Stimulated activated CD8-positive, alpha-beta memory T cell treated with anti-CD3 and anti-CD28 coated beads, Interleukin-2, amount 100 ng/mL, for 48 hours (primary cell): ENCODE data around the gene LACTBL1.

Source experiments
- DNase-seq, 2 donors: peaks; one replicate each; pipeline ENCODE4 v3.0.0-alpha.2; 2020; ENCODE audit warnings: low read depth in 2 of 2

Gene LACTBL1

GRCh38 chr1:22913421-22914141, 59.1 kb downstream of the LACTBL1 start:
- DNase-seq, result no peak

DNA sequence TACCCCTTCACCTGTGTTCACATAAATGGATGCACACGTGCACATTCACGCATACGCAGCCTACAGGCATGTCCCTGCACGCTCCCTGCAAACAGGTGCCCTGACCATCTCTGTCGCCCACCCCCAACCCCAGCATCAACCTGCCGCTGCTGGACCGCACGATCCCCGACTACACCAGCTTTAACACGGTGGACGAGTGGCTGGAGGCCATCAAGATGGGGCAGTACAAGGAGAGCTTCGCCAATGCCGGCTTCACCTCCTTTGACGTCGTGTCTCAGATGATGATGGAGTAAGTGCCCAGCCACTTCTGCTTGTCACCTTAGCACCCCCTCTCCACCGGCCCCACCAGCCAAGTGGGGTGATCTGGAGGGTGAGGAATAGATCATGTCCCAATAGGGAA, 60.4 kb downstream of the LACTBL1 start:
- no peak for DNase-seq

GRCh38 chr1:22910986-22911651, 61.5 kb downstream of the LACTBL1 start:
- no peak for DNase-seq

DNA sequence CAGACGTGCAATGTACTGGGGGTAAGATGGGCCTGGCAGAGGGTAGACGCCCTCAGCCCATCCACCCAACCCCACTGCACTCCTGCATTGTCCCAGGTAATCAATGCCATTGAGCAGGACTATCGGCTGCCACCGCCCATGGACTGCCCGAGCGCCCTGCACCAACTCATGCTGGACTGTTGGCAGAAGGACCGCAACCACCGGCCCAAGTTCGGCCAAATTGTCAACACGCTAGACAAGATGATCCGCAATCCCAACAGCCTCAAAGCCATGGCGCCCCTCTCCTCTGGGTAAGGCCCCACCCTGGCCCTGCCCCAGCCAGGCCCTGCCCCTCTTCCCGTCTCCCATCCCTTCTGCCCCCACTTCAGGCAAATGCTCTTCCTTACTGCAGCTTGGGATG, 62.4 kb downstream of the LACTBL1 start:
- DNase-seq, result no peak

DNA sequence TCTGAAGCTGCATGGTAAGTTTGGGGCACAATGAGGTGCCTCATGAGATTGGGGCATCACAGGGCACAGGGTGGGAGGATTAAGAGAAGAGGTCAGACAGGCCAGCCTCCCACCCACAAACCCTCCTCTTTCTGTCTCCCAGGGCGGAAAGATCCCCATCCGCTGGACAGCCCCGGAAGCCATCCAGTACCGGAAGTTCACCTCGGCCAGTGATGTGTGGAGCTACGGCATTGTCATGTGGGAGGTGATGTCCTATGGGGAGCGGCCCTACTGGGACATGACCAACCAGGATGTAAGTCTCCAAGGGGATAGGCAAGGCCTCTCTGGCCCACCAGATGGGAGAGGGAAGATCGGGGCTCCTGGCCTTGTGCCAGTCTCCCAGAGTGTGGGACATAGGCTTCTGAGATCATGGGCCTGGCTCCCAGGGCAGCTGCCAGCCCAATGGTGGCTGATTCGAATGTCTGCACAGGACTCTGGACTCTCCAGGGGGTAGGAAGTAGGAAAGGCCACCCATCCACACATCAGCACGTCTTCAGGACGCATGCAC, 63.7 kb downstream of the LACTBL1 start:
- DNase-seq, result no peak

DNA sequence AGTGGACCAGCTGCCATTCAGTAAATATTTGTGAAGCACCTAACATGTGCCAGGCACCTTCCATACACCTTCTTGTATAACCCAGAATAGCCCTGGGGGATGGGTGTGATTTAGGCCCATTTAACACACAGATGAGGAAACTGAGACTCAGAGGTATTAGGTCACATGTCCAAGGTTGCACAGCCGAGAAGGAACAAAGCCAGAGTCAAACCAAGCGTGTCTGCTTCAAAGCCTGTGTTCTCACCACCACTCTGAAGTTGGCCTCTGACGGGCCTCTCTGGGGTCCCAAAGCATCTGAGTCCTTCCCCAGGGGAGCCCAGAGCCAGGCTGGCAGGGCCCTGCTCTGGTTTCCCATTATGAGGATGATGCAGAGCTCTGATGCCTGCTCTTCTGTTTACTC, 65.1 kb downstream of the LACTBL1 start:
- DNase-seq, result no peak

DNA sequence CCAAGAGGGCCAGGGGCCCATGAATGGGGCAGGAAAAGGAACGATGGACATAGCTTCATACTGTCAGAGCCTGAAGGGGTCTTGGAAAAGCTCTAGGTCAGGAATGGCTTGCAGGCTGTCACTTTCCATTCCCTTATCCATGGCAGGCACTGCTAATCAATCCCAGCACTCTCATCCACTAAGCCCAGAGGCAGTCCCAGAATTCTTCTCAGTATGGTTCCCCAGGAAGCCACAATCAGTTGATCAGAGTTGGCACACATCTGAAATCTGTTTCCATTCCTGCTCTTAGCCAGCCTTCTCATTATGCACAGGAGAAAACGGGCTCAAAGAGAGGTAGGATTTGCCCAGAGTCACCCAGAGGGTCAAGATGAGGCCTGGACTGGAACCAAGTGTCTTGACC, 65.7 kb downstream of the LACTBL1 start:
- DNase-seq, result no peak

DNA sequence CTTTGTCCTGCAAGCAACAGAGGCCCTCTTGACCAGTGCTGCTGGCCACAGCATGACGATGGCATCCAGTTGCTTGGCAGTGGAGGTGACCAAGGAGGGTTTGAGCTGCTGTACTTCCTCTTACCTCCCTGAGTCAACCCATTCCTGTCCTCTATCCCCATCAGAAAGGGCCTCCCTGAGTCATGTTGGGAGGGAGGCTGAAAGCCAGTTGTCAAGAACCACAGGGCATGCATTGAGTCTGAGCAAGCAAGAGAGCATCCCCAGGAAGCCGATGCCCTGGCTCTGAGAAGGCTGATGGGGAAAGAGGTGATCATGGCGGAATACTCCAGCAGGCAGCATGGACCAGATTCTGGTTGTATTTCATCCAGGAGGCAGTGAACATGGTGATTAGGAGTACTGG, 69.6 kb downstream of the LACTBL1 start:
- DNase-seq, result no peak
